HEK293T (cell line): ENCODE results near the gene CFAP54.

Source experiments
- CTCF ChIA-PET: fragments of 350-600 bp; formaldehyde crosslinking; extraction: SDS; loops from one replicate; lab custom pipeline; 2021; ENCODE audit warnings: antibody characterized with exemption, inconsistent platforms; lab: Yijun Ruan, JAX
- POLR2A ChIA-PET: fragments of 350-600 bp; formaldehyde crosslinking; extraction: SDS; loops from one replicate; lab custom pipeline; 2020; ENCODE audit warnings: antibody characterized with exemption, inconsistent platforms; lab: Yijun Ruan, JAX
- DNase-seq: peaks from one replicate; pipeline ENCODE4 v3.0.0; 2012; ENCODE audit warnings: mixed read lengths; ENCODE audit errors: extremely low spot score
- ARNT ChIP-seq: fragments of 450-650 bp; IDR thresholded peaks from 2 replicates; pipeline ENCODE4 v1.6.1; 2017; ENCODE audit warnings: mild to moderate bottlenecking
- BHLHE40 ChIP-seq: fragments of 450-650 bp; IDR thresholded peaks from 2 replicates; pipeline ENCODE4 v1.6.1; 2016; ENCODE audit warnings: mild to moderate bottlenecking, moderate library complexity, borderline replicate concordance
- CTBP1 ChIP-seq: fragments of 450-650 bp; IDR thresholded peaks from 2 replicates; pipeline ENCODE4 v1.6.1; 2016; ENCODE audit warnings: borderline replicate concordance
- ELF4 ChIP-seq: fragments of 450-650 bp; IDR thresholded peaks from 2 replicates; pipeline ENCODE4 v1.6.1; 2017; ENCODE audit warnings: antibody characterized with exemption
- FOXA1 ChIP-seq: fragments of 450-650 bp; IDR thresholded peaks from 2 replicates; pipeline ENCODE4 v1.6.1; 2016; ENCODE audit warnings: mild to moderate bottlenecking
- FOXK2 ChIP-seq: fragments of 450-650 bp; IDR thresholded peaks from 2 replicates; pipeline ENCODE4 v1.6.1; 2016; ENCODE audit warnings: mild to moderate bottlenecking
- FOXM1 ChIP-seq: fragments of 450-650 bp; IDR thresholded peaks from 2 replicates; pipeline ENCODE4 v1.6.1; 2017; ENCODE audit warnings: mild to moderate bottlenecking, borderline replicate concordance
- HDGF ChIP-seq: fragments of 450-650 bp; IDR thresholded peaks from 2 replicates; pipeline ENCODE4 v1.6.1; 2017; ENCODE audit warnings: antibody characterized with exemption, borderline replicate concordance
- L3MBTL2 ChIP-seq: fragments of 450-650 bp; conservative IDR thresholded peaks from 2 replicates; pipeline ENCODE4 v1.6.1; 2016; ENCODE audit warnings: mild to moderate bottlenecking
- LEF1 ChIP-seq: fragments of 450-650 bp; IDR thresholded peaks from 2 replicates; pipeline ENCODE4 v1.6.1; 2017; ENCODE audit warnings: mild to moderate bottlenecking, borderline replicate concordance
- NFRKB ChIP-seq: fragments of 450-650 bp; IDR thresholded peaks from 2 replicates; pipeline ENCODE4 v1.6.1; 2016; ENCODE audit warnings: mild to moderate bottlenecking, moderate library complexity
- PKNOX1 ChIP-seq: fragments of 450-650 bp; IDR thresholded peaks from 2 replicates; pipeline ENCODE4 v1.6.1; 2016
- SP1 ChIP-seq: fragments of 450-650 bp; IDR thresholded peaks from 2 replicates; pipeline ENCODE4 v1.6.1; 2017
- SUZ12 ChIP-seq: fragments of 450-650 bp; IDR thresholded peaks from 2 replicates; pipeline ENCODE4 v1.6.1; 2016; ENCODE audit warnings: mild to moderate bottlenecking
- TARDBP ChIP-seq: fragments of 450-650 bp; IDR thresholded peaks from 2 replicates; pipeline ENCODE4 v1.6.1; 2016
- ZNF384 ChIP-seq: fragments of 450-650 bp; IDR thresholded peaks from 2 replicates; pipeline ENCODE4 v1.6.1; 2016

The CFAP54 gene

GRCh38 chr12:96516472-96517430, 27.4 kb downstream of the CFAP54 start:
- ChIA-PET POLR2A (no interaction called here), CTCF (interaction anchor here (0.5 to 2.9 kb wide), 12 partner anchors 11 to 888 kb away, joined by 3 to 17 read pairs (median 3); no protein-coding TSS in a partner anchor)
- TF ChIP-seq L3MBTL2 (no peak), ARNT (no peak), ELF4 (no peak)
- DNase-seq, result peak; percentile 55

- no peak for DNase-seq
- ChIA-PET CTCF (no interaction called here), POLR2A (no interaction called here)
- TF ChIP-seq FOXK2 (no peak), BHLHE40 (no peak), LEF1 (no peak), FOXM1 (no peak), FOXA1 (no peak), ARNT (no peak), SUZ12 (no peak), HDGF (no peak), PKNOX1 (no peak), TARDBP (no peak), ELF4 (no peak), CTBP1 (no peak), SP1 (no peak), ZNF384 (no peak), NFRKB (no peak)
Measured at GRCh38 chr12:96520767-96521166, 31.4 kb downstream of the CFAP54 start.

GRCh38 chr12:96521895-96522682, 32.7 kb downstream of the CFAP54 start:
- no peak for TF ChIP-seq HDGF
- no peak for TF ChIP-seq CTBP1
- no peak for TF ChIP-seq ARNT
- no peak for TF ChIP-seq SP1
- no peak for TF ChIP-seq FOXK2
- ChIA-PET POLR2A (no interaction called here), CTCF (interaction anchor here (0.6 to 0.8 kb wide), 2 partner anchors 33 to 184 kb away, joined by 3 to 4 read pairs; partner anchors contain the start of gene CFAP54)
- DNase-seq, result no peak

GRCh38 chr12:96522690-96523089, 33.3 kb downstream of the CFAP54 start:
- ChIA-PET CTCF (no interaction called here), POLR2A (no interaction called here)
- TF ChIP-seq ZNF384 (no peak), L3MBTL2 (no peak), SUZ12 (no peak), FOXK2 (no peak), BHLHE40 (no peak), ARNT (no peak), FOXM1 (no peak), FOXA1 (no peak), CTBP1 (no peak), LEF1 (no peak), NFRKB (no peak), SP1 (no peak), TARDBP (no peak), ELF4 (no peak), PKNOX1 (no peak), HDGF (no peak)
- DNase-seq, result no peak

- POLR2A ChIA-PET, result no interaction called here
- CTCF ChIA-PET, result no interaction called here
- no peak for DNase-seq
- no peak for TF ChIP-seq HDGF
- no peak for TF ChIP-seq SUZ12
- TF ChIP-seq FOXA1, result no peak
Measured at GRCh38 chr12:96526110-96526509, 36.7 kb downstream of the CFAP54 start.

GRCh38 chr12:96529912-96530311, 40.5 kb downstream of the CFAP54 start:
- DNase-seq, result no peak
- ChIA-PET POLR2A (no interaction called here), CTCF (no interaction called here)
- TF ChIP-seq ZNF384 (no peak), SUZ12 (no peak), FOXK2 (no peak), ELF4 (no peak), TARDBP (no peak), L3MBTL2 (no peak), PKNOX1 (no peak), SP1 (no peak)
